ENCODE data around the gene KHNYN.

Gene KHNYN

GRCh38 chr14:24481622-24482324, 52.0 kb downstream of the KHNYN start:
- DNase-seq, result peak; percentile 5

- peak; percentile 27 for DNase-seq
These were observed 53.0 kb downstream of the KHNYN start for GRCh38 chr14:24482699-24483303.

DNA sequence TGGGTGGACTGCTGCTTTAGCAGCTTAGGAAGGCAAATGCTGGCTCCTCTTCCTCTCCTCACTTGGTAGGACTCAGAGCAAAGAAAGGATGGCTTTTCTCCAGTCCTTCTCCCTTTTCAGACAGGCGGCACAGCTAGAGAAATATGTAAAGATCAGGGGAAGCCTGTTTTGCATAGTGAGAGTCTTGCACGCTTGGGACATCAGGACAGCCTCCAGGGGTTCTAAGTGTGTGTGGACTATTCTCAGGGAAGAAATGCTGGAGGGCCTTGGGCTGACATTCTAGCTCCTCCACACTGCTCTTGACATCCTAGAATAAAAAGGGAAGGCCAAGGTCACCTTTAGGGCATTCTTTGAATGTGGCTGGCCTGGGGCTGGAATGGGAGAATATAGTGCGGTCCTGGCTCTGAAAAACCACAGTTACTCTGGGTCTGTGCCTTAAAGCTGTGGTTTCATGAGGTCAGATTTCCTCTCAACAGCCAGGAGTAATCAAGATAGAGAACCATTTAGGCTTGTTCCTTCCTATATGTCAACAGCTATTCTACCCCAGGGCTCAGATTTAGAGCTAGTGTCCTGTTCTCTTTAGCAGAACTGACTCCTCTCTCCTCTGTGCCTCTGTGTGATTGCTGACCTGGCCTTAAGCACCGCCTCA, 54.0 kb downstream of the KHNYN start:
- peak; percentile 38 for DNase-seq

Data from fibroblast of upper back skin (primary cell).